HFFc6 (cell line): ENCODE data around the gene OLIG2. TPM values are rescaled to one million over a fixed set of nuclear protein-coding genes. Genes with fewer than 3 reads are reported as not detected.

Experiments
- DNase-seq: peaks from one replicate; pipeline ENCODE4 v3.0.0-alpha.2; 2018
- H3K27ac Mint-ChIP-seq: 2 replicates; pipeline ENCODE4 v1.8.0; 2020; ENCODE audit warnings: mild to moderate bottlenecking, mixed read lengths
- H3K27me3 Mint-ChIP-seq: 2 replicates; pipeline ENCODE4 v1.8.0; 2021; ENCODE audit warnings: mild to moderate bottlenecking, moderate library complexity, mixed read lengths; ENCODE audit not compliant: insufficient read depth
- H3K36me3 Mint-ChIP-seq: 2 replicates; pipeline ENCODE4 v1.8.0; 2021; ENCODE audit warnings: low read depth, mixed read lengths
- H3K4me1 Mint-ChIP-seq: 2 replicates; pipeline ENCODE4 v1.8.0; 2020; ENCODE audit warnings: low read depth, mixed read lengths
- H3K4me3 Mint-ChIP-seq: 2 replicates; pipeline ENCODE4 v1.8.0; 2020; ENCODE audit warnings: mild to moderate bottlenecking, moderate library complexity, mixed read lengths
- H3K9me3 Mint-ChIP-seq: 2 replicates; pipeline ENCODE4 v1.8.0; 2020; ENCODE audit warnings: mild to moderate bottlenecking, mixed read lengths
- total RNA-seq, 6 experiments: library from RNA; stranded (reverse); fragmentation: NEBNext Ultra II Directional; extraction: Animal tissue kit (Norgen Biotek cat#: 25700); gene quantifications; 2 replicates in 1 of 6; 3 replicates in 5 of 6; pipeline ENCODE4 v1.2.3, GENCODE V29; 2021
- TF ChIP-seq, protein P1 (sequence below): fragments of 200-600 bp; sonication (generic); IDR thresholded peaks from 2 replicates; pipeline ENCODE4 v1.5.0; 2021; ENCODE audit warnings: antibody characterized with exemption, mild to moderate bottlenecking

The OLIG2 gene
- total RNA-seq, 6 experiments from 2014 or later = not detected

DNA sequence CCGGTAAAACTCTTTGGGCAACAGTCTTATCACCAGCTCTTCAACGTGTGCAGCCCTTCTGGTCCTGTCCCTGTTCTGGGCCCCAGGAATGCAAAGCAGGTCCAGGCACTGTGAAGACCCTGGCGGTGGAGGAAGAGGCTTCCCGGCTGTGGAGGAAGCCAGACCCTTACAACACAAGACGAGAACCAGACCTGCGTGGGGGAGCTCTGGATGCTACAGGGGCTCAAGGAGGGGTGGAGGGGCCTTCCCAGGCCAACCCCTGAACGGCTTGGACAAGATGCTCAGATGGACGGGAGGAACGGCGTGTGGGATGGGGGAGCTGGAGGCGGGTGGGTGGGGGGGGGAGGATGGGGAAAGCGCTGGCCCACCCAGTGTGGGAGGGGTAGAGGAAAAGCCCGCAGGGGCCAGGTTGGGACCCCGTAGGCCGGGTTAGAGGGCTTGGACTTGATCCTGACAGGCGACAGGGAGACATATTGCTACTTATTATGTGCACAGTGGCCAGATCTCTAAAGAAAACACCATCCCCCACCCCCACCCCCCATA, 5.1 kb upstream of the OLIG2 start:
- H3K27me3 Mint-ChIP-seq = peaks cover 75% of the 10 kb centered on the region
- no peaks in the 10 kb centered on the region for H3K9me3 Mint-ChIP-seq
- no peak overlapping the region for H3K27ac Mint-ChIP-seq
- no peak overlapping the region for H3K4me3 Mint-ChIP-seq
- DNase-seq = no peak
- no peaks in the 10 kb centered on the region for H3K36me3 Mint-ChIP-seq
- TF ChIP-seq, protein P1, sequence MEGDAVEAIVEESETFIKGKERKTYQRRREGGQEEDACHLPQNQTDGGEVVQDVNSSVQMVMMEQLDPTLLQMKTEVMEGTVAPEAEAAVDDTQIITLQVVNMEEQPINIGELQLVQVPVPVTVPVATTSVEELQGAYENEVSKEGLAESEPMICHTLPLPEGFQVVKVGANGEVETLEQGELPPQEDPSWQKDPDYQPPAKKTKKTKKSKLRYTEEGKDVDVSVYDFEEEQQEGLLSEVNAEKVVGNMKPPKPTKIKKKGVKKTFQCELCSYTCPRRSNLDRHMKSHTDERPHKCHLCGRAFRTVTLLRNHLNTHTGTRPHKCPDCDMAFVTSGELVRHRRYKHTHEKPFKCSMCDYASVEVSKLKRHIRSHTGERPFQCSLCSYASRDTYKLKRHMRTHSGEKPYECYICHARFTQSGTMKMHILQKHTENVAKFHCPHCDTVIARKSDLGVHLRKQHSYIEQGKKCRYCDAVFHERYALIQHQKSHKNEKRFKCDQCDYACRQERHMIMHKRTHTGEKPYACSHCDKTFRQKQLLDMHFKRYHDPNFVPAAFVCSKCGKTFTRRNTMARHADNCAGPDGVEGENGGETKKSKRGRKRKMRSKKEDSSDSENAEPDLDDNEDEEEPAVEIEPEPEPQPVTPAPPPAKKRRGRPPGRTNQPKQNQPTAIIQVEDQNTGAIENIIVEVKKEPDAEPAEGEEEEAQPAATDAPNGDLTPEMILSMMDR = no peak
- H3K4me1 Mint-ChIP-seq = no peaks in the 10 kb centered on the region

DNA sequence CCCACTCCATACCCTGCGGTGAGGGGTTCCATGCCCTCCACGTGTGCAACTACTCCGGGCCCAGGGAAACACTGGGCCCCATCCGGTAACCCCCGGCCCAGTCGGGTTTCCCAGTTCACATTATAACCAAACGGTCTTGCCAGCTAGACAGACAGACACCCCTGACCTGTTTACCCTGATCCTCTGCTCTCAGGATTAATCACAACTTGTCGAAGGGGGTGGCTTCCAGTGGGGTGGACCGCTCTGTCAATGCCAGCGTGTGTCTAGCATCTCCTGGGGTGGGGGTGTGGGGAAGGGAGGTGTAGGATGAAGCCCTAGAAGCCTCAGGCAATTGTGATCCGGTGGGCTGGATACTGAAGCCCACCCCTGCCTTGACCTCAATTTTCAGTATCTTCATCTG, 4.6 kb upstream of the OLIG2 start:
- no peak overlapping the region for H3K4me3 Mint-ChIP-seq
- H3K36me3 Mint-ChIP-seq = no peaks in the 10 kb centered on the region
- no peaks in the 10 kb centered on the region for H3K9me3 Mint-ChIP-seq
- H3K27ac Mint-ChIP-seq = no peak overlapping the region
- no peaks in the 10 kb centered on the region for H3K4me1 Mint-ChIP-seq
- TF ChIP-seq, protein P1 = no peak
- no peak for DNase-seq
- peaks cover 80% of the 10 kb centered on the region for H3K27me3 Mint-ChIP-seq

DNA sequence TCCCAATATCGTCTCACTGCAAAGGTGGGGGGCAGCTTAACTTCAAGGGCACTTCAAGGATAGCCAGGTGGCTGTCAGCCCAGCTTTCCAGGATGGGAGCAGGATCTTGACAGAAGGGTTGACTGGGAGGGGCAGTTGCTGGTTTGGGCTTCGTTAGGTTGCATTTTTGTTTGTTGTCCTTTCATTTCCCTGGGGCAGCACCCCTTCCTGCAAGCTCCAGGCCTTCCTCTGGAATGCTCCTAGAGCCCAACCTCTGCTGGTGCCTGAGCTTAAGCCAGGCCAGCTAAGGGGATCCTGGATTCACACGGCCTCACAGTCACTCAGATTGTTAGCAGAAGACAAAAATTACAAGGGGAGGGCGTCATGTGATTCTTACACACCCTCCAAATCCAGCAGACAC, 4.1 kb upstream of the OLIG2 start:
- H3K27ac Mint-ChIP-seq = no peak overlapping the region
- peaks cover 84% of the 10 kb centered on the region for H3K27me3 Mint-ChIP-seq
- no peaks in the 10 kb centered on the region for H3K36me3 Mint-ChIP-seq
- H3K4me3 Mint-ChIP-seq = no peak overlapping the region
- DNase-seq = no peak
- no peaks in the 10 kb centered on the region for H3K4me1 Mint-ChIP-seq
- TF ChIP-seq, protein P1 = no peak
- no peaks in the 10 kb centered on the region for H3K9me3 Mint-ChIP-seq

DNA sequence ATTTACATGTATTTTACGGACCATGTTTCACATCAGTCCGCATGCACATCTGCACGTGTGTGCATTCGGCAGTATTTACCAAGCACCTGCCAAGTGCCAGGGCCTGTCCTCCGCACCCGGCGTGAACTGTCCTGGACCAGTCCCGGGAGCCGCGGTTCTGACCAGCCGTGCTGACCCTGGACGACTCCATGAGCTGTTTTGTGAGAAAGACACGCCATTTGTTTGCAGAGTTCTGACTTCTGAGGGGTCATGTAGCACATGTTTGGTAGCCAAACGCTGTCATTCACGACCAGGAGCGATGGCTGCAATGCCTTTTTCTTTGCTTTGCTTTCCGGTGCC, 3.3 kb upstream of the OLIG2 start:
- 0 out of 2 replicates have a peak overlapping the region, but pooled peaks have one; percentile 34 for H3K4me3 Mint-ChIP-seq
- no peak for DNase-seq

DNA sequence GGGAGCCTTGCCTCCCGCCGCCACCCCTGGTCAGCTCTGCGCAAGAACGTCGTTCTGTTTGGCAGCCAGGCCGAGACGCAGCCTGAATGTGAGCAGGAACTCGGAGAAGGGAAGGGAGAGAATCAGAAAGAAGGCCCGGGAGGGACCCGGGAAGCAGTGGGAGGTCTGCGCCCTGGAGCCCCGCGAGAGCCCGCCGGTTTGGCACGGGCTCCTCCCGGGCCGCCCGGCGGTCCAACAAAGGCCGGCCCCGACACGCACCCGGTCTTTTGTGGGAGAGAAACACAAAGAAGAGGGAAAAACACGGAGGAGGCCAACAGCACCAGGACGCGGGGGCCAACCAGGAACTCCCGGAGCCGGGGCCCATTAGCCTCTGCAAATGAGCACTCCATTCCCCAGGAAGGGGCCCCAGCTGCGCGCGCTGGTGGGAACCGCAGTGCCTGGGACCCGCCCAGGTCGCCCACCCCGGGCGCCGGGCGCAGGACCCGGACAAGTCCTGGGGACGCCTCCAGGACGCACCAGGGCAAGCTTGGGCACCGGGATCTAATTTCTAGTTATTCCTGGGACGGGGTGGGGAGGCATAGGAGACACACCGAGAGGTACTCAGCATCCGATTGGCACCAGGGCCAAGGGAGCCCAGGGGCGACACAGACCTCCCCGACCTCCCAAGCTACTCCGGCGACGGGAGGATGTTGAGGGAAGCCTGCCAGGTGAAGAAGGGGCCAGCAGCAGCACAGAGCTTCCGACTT, 2.7 kb upstream of the OLIG2 start:
- H3K27ac Mint-ChIP-seq = no peak overlapping the region
- 0 out of 2 replicates have a peak overlapping the region, but pooled peaks have one; percentile 34 for H3K4me3 Mint-ChIP-seq
- no peak for DNase-seq
- H3K9me3 Mint-ChIP-seq = no peaks in the 10 kb centered on the region
- peaks cover 80% of the 10 kb centered on the region for H3K27me3 Mint-ChIP-seq
- no peaks in the 10 kb centered on the region for H3K36me3 Mint-ChIP-seq
- no peaks in the 10 kb centered on the region for H3K4me1 Mint-ChIP-seq
- TF ChIP-seq, protein P1 = no peak

More for the DNA sequence above, 3.3 kb upstream of the OLIG2 start:
- TF ChIP-seq, protein P1 = no peak
- Mint-ChIP-seq H3K27me3 (peaks cover 84% of the 10 kb centered on the region), H3K4me1 (no peaks in the 10 kb centered on the region), H3K27ac (no peak overlapping the region), H3K36me3 (no peaks in the 10 kb centered on the region), H3K9me3 (no peaks in the 10 kb centered on the region)
